HCT116 (cell line): ENCODE results near the gene ADARB2.

Experiments
- POLR2A ChIP-seq: IDR thresholded peaks from 2 replicates; pipeline ENCODE4 v1.7.0; 2011; ENCODE audit warnings: borderline replicate concordance; ENCODE audit not compliant: insufficient read depth, insufficient read length; ENCODE audit errors: extremely low read depth
- REST ChIP-seq: IDR thresholded peaks from 2 replicates; pipeline ENCODE4 v1.6.1; 2012; ENCODE audit warnings: low read depth
- SRF ChIP-seq: IDR thresholded peaks from 2 replicates; pipeline ENCODE4 v1.6.1; 2012; ENCODE audit warnings: low read depth
- TF ChIP-seq, protein P1 (sequence below), 3 experiments: fragments of 200-600 bp in 1 of 3; sonication (generic) in 1 of 3; IDR thresholded peaks in 2 of 3; conservative IDR thresholded peaks in 1 of 3; 2 replicates each; pipeline ENCODE4 v1.5.1; 2012 to 2017; ENCODE audit warnings: low read depth in 2 of 3, low read length in 2 of 3, antibody characterized with exemption in 1 of 3, borderline replicate concordance in 1 of 3, control low read depth in 1 of 3, mild to moderate bottlenecking in 1 of 3, mixed read lengths in 1 of 3, mixed run types in 1 of 3, moderate library complexity in 1 of 3; ENCODE audit not compliant: insufficient read depth in 1 of 3

GRCh38 chr10:1776127-1776662 is 38.9 kb upstream of the ADARB2 start:
- no peak for TF ChIP-seq REST
- TF ChIP-seq, protein P1, sequence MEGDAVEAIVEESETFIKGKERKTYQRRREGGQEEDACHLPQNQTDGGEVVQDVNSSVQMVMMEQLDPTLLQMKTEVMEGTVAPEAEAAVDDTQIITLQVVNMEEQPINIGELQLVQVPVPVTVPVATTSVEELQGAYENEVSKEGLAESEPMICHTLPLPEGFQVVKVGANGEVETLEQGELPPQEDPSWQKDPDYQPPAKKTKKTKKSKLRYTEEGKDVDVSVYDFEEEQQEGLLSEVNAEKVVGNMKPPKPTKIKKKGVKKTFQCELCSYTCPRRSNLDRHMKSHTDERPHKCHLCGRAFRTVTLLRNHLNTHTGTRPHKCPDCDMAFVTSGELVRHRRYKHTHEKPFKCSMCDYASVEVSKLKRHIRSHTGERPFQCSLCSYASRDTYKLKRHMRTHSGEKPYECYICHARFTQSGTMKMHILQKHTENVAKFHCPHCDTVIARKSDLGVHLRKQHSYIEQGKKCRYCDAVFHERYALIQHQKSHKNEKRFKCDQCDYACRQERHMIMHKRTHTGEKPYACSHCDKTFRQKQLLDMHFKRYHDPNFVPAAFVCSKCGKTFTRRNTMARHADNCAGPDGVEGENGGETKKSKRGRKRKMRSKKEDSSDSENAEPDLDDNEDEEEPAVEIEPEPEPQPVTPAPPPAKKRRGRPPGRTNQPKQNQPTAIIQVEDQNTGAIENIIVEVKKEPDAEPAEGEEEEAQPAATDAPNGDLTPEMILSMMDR (IDR thresholded peaks at IDR 0.05 in 2 of 3, conservative IDR thresholded peaks at IDR 0.05 in 1 of 3; ENCODE audit: borderline replicate concordance in 1 of 3, insufficient read depth in 1 of 3, low read depth in 2 of 3, low read length in 2 of 3) = no peak
- no peak for TF ChIP-seq POLR2A
- TF ChIP-seq SRF = no peak
